Neural cell (in vitro differentiated cells): ENCODE data around the gene SLC25A36. TPM values are rescaled to one million over a fixed set of nuclear protein-coding genes. Genes with fewer than 3 reads are reported as not detected.

Experiments
- H2AFZ ChIP-seq: fragments of 200-600, 300-800 bp; sonication (generic), shearing (Covaris generic); 2 replicates; pipeline ENCODE4 v1.6.0; 2014; ENCODE audit warnings: low read depth, mild to moderate bottlenecking, antibody characterized with exemption, low read length, moderate library complexity
- H3F3A ChIP-seq: fragments of 200-600 bp; shearing (Covaris generic); 2 replicates; pipeline ENCODE4 v1.6.1; 2016; ENCODE audit warnings: mild to moderate bottlenecking, moderate library complexity, mixed read lengths, antibody characterized with exemption, low read length; ENCODE audit not compliant: insufficient read depth, poor library complexity, severe bottlenecking
- H3K27ac ChIP-seq: fragments of 200-600, 300-800 bp; sonication (generic), shearing (Covaris generic); 2 replicates; pipeline ENCODE4 v1.5.1; 2014; ENCODE audit warnings: mild to moderate bottlenecking, low read length, moderate library complexity
- H3K27me3 ChIP-seq: fragments of 300-800, 200-600 bp; sonication (generic), shearing (Covaris generic); 2 replicates; pipeline ENCODE4 v1.6.0; 2014; ENCODE audit warnings: mild to moderate bottlenecking, low read depth, low read length, moderate library complexity; ENCODE audit not compliant: insufficient read depth
- H3K36me3 ChIP-seq: fragments of 300-800, 200-600 bp; sonication (generic), shearing (Covaris generic); 2 replicates; pipeline ENCODE4 v1.5.1; 2014; ENCODE audit warnings: mild to moderate bottlenecking, antibody characterized with exemption, low read length, moderate library complexity; ENCODE audit not compliant: insufficient read depth
- H3K4me2 ChIP-seq: fragments of 300-800, 200-600 bp; sonication (generic), shearing (Covaris generic); 2 replicates; pipeline ENCODE4 v1.6.0; 2014; ENCODE audit warnings: mild to moderate bottlenecking, low read length
- H3K4me3 ChIP-seq: fragments of 300-800, 200-600 bp; sonication (generic), shearing (Covaris generic); 2 replicates; pipeline ENCODE4 v1.5.1; 2014; ENCODE audit warnings: mild to moderate bottlenecking, low read length, moderate library complexity
- H3K79me2 ChIP-seq: fragments of 200-600 bp; shearing (Covaris generic); replicated peaks from 2 replicates; pipeline ENCODE4 v1.6.0; 2014; ENCODE audit warnings: mild to moderate bottlenecking, low read length, moderate library complexity; ENCODE audit not compliant: insufficient read depth
- H3K9ac ChIP-seq: fragments of 300-800, 200-600 bp; sonication (generic), shearing (Covaris generic); 2 replicates; pipeline ENCODE4 v1.6.1; 2016; ENCODE audit warnings: mild to moderate bottlenecking, low read length, mixed read lengths
- H3K9me2 ChIP-seq: fragments of 200-600 bp; shearing (Covaris generic); 2 replicates; pipeline ENCODE4 v1.6.1; 2016; ENCODE audit warnings: mild to moderate bottlenecking, low read length, mixed read lengths; ENCODE audit not compliant: insufficient read depth
- H3K9me3 ChIP-seq: fragments of 200-600, 300-800 bp; sonication (generic), shearing (Covaris generic); 2 replicates; pipeline ENCODE4 v1.6.1; 2016; ENCODE audit warnings: mild to moderate bottlenecking, mixed run types, low read length, moderate library complexity, mixed read lengths
- H4K20me1 ChIP-seq: fragments of 200-600 bp; shearing (Covaris generic); 2 replicates; pipeline ENCODE4 v1.6.1; 2016; ENCODE audit warnings: mild to moderate bottlenecking, mixed run types; ENCODE audit not compliant: insufficient read depth
- CTCF ChIP-seq: fragments of 450-650 bp; IDR thresholded peaks from 2 replicates; pipeline ENCODE4 v1.5.1; 2014; ENCODE audit warnings: antibody characterized with exemption, mild to moderate bottlenecking, moderate library complexity; ENCODE audit not compliant: poor library complexity, severe bottlenecking
- EP300 ChIP-seq: fragments of 450-650 bp; conservative IDR thresholded peaks from 2 replicates; pipeline ENCODE4 v1.6.1; 2014; ENCODE audit warnings: antibody characterized with exemption, mild to moderate bottlenecking, moderate library complexity; ENCODE audit not compliant: poor library complexity, severe bottlenecking
- EZH2 ChIP-seq: fragments of 200-600, 300-800 bp; shearing (Covaris generic), sonication (generic); IDR thresholded peaks from 2 replicates; pipeline ENCODE4 v1.6.1; 2014; ENCODE audit warnings: antibody characterized with exemption, low read length, borderline replicate concordance, mild to moderate bottlenecking; ENCODE audit not compliant: insufficient read depth, poor library complexity, severe bottlenecking
- MXI1 ChIP-seq: fragments of 450-650 bp; conservative IDR thresholded peaks from 2 replicates; pipeline ENCODE4 v1.6.1; 2014; ENCODE audit warnings: antibody characterized with exemption, mild to moderate bottlenecking; ENCODE audit not compliant: poor library complexity, severe bottlenecking
- POLR2AphosphoS5 ChIP-seq: IDR thresholded peaks from 2 replicates; pipeline ENCODE4 v1.6.1; 2012
- RAD21 ChIP-seq: fragments of 450-650 bp; conservative IDR thresholded peaks from 2 replicates; pipeline ENCODE4 v1.6.1; 2014; ENCODE audit warnings: antibody characterized with exemption, mild to moderate bottlenecking, moderate library complexity
- REST ChIP-seq: IDR thresholded peaks from 2 replicates; pipeline ENCODE4 v1.6.1; 2012; ENCODE audit warnings: borderline replicate concordance
- SMC3 ChIP-seq: fragments of 450-650 bp; conservative IDR thresholded peaks from 2 replicates; pipeline ENCODE4 v1.6.1; 2014; ENCODE audit warnings: antibody characterized with exemption, mild to moderate bottlenecking, moderate library complexity; ENCODE audit not compliant: poor library complexity
- TAF1 ChIP-seq: IDR thresholded peaks from 2 replicates; pipeline ENCODE4 v1.6.1; 2012; ENCODE audit warnings: low read depth
- polyA plus RNA-seq: library from polyadenylated mRNA; depleted of rRNA; stranded (reverse); fragments of >200 nt; gene quantifications from 2 replicates; pipeline ENCODE4 v1.2.3, GENCODE V29; 2014

SLC25A36 gene
- polyA plus RNA-seq, 1 donor from 2014 or later: 227 TPM

- H3F3A ChIP-seq: no peaks in the 10 kb centered on the region
- TF ChIP-seq REST (no peak), RAD21 (no peak), TAF1 (no peak), EP300 (no peak), SMC3 (no peak), MXI1 (no peak), EZH2 (no peak), CTCF (no peak), POLR2AphosphoS5 (no peak)
- H3K9me2 ChIP-seq: no peaks in the 10 kb centered on the region
- no peak overlapping the region for H3K4me3 ChIP-seq
- H3K27ac ChIP-seq: no peak overlapping the region
- H3K9ac ChIP-seq: no peak overlapping the region
- H3K79me2 ChIP-seq: peaks cover 51% of the 10 kb centered on the region
- no peaks in the 10 kb centered on the region for H3K27me3 ChIP-seq
- no peak overlapping the region for H3K4me2 ChIP-seq
- H4K20me1 ChIP-seq: no peaks in the 10 kb centered on the region
- H3K9me3 ChIP-seq: no peaks in the 10 kb centered on the region
- H2AFZ ChIP-seq: no peak overlapping the region
- H3K36me3 ChIP-seq: peaks cover 5% of the 10 kb centered on the region
These were observed 14.0 kb downstream of the SLC25A36 start for GRCh38 chr3:140955645-140956044.

GRCh38 chr3:140956058-140956835 lies 14.6 kb downstream of the SLC25A36 start:
- Histone ChIP-seq H3K9ac (no peak overlapping the region), H3F3A (no peaks in the 10 kb centered on the region), H3K27ac (no peak overlapping the region), H3K4me2 (no peak overlapping the region), H3K9me3 (no peaks in the 10 kb centered on the region), H3K79me2 (peaks cover 48% of the 10 kb centered on the region), H2AFZ (no peak overlapping the region), H3K36me3 (peaks cover 5% of the 10 kb centered on the region), H3K4me3 (no peak overlapping the region), H4K20me1 (no peaks in the 10 kb centered on the region), H3K9me2 (no peaks in the 10 kb centered on the region), H3K27me3 (no peaks in the 10 kb centered on the region)
- no peak for TF ChIP-seq EZH2
- TF ChIP-seq EP300: no peak
- TF ChIP-seq CTCF: no peak
- no peak for TF ChIP-seq SMC3
- TF ChIP-seq TAF1: no peak
- TF ChIP-seq RAD21: no peak
- no peak for TF ChIP-seq POLR2AphosphoS5
- no peak for TF ChIP-seq REST
- no peak for TF ChIP-seq MXI1
